Fibroblast of skin of right biceps (primary cell): ENCODE results near the gene FAM13B.
"Not testable (repeated sequence)": the region's sequence is repeated elsewhere in the genome, so short reads cannot be mapped to it uniquely, and the experiment has no call there.

Experiments used
- DNase-seq: peaks from one replicate; pipeline ENCODE4 v3.0.0-alpha.2; 2013

FAM13B gene

GRCh38 chr5:137960141-137960540 is 72.7 kb downstream of the FAM13B start:
- DNase-seq, result no peak

- DNase-seq, result no peak
Observed at GRCh38 chr5:137959488-137959887, 73.4 kb downstream of the FAM13B start.

- no peak for DNase-seq
Observed at GRCh38 chr5:137957948-137958347, 74.9 kb downstream of the FAM13B start.

GRCh38 chr5:137954131-137954879 is 78.6 kb downstream of the FAM13B start:
- peak; percentile 85 for DNase-seq

GRCh38 chr5:137945825-137946224 is 87.1 kb downstream of the FAM13B start:
- no peak for DNase-seq

- DNase-seq, result not testable (repeated sequence)
Observed at GRCh38 chr5:137944280-137944679, 88.6 kb downstream of the FAM13B start.

- no peak for DNase-seq
Observed at GRCh38 chr5:137939331-137939730, 93.5 kb downstream of the FAM13B start.

GRCh38 chr5:137938751-137939143 is 94.1 kb downstream of the FAM13B start:
- DNase-seq, result no peak

- no peak for DNase-seq
Observed at GRCh38 chr5:137937994-137938750, 94.7 kb downstream of the FAM13B start.

GRCh38 chr5:137935694-137936093 is 97.2 kb downstream of the FAM13B start:
- no peak for DNase-seq

GRCh38 chr5:137935190-137935589 is 97.7 kb downstream of the FAM13B start:
- no peak for DNase-seq

GRCh38 chr5:137933491-137933911 is 99.4 kb downstream of the FAM13B start:
- peak; percentile 50 for DNase-seq

GRCh38 chr5:137932800-137933199 is 100.1 kb downstream of the FAM13B start:
- DNase-seq, result no peak

- peak; percentile 9 for DNase-seq
Observed at GRCh38 chr5:137923856-137924255, 109.0 kb downstream of the FAM13B start.

GRCh38 chr5:137921931-137922330 is 110.9 kb downstream of the FAM13B start:
- peak; percentile 60 for DNase-seq

GRCh38 chr5:137916923-137917322 is 116.0 kb downstream of the FAM13B start:
- DNase-seq, result no peak

- no peak for DNase-seq
Observed at GRCh38 chr5:137914758-137915157, 118.1 kb downstream of the FAM13B start.

- no peak for DNase-seq
Observed at GRCh38 chr5:137902408-137903133, 130.3 kb downstream of the FAM13B start.

GRCh38 chr5:137901011-137901817 is 131.7 kb downstream of the FAM13B start:
- no peak for DNase-seq

- no peak for DNase-seq
Observed at GRCh38 chr5:137899493-137899892, 133.4 kb downstream of the FAM13B start.

GRCh38 chr5:137896560-137896959 is 136.3 kb downstream of the FAM13B start:
- DNase-seq, result no peak

- DNase-seq, result no peak
Observed at GRCh38 chr5:137894586-137894985, 138.3 kb downstream of the FAM13B start.

- no peak for DNase-seq
Observed at GRCh38 chr5:137891849-137892248, 141.0 kb downstream of the FAM13B start.
